HL-60 (cell line): Measurements from ENCODE around the gene OXTR.

Experiments
- TF ChIP-seq, protein P1 (sequence below): IDR thresholded peaks from one replicate; pipeline ENCODE4 v1.5.1; 2011; ENCODE audit warnings: low read length, control low read depth, inconsistent platforms; ENCODE audit not compliant: insufficient read depth
- TF ChIP-seq, protein P2 (sequence below): IDR thresholded peaks from 2 replicates; pipeline ENCODE4 v1.6.1; 2012; ENCODE audit warnings: low read depth; ENCODE audit not compliant: insufficient replicate concordance

DNA sequence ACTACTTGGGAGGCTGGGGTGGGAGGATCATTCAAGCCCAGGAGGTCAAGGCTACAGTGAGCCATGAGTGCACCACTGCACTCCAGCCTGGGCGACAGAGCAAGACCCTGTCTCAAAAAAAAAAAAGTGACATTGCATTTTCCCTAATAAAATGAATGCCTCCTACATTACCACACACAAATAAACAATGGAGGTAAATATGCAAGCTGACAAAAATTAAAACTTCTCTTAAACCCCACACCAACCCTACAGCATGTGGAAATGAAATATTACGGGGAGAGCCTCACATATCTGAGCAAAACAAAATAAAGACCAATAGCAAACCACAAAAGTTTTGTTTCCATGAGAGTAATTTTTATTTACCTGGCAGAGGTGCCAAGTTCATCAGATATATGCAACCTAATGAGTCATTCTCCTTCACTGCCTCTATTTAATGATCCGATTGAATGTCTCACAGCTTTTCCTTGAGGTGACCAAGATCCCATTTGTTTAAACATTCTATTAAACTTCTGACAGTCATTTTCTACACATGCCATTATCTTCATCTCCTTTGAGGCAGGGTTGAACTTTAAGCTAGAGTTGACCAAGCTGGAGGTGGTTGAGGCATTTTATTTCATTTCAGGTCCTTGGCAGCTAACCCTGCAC is 45.2 kb downstream of the OXTR start:
- TF ChIP-seq, protein P1, sequence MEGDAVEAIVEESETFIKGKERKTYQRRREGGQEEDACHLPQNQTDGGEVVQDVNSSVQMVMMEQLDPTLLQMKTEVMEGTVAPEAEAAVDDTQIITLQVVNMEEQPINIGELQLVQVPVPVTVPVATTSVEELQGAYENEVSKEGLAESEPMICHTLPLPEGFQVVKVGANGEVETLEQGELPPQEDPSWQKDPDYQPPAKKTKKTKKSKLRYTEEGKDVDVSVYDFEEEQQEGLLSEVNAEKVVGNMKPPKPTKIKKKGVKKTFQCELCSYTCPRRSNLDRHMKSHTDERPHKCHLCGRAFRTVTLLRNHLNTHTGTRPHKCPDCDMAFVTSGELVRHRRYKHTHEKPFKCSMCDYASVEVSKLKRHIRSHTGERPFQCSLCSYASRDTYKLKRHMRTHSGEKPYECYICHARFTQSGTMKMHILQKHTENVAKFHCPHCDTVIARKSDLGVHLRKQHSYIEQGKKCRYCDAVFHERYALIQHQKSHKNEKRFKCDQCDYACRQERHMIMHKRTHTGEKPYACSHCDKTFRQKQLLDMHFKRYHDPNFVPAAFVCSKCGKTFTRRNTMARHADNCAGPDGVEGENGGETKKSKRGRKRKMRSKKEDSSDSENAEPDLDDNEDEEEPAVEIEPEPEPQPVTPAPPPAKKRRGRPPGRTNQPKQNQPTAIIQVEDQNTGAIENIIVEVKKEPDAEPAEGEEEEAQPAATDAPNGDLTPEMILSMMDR: no peak
- TF ChIP-seq, protein P2, sequence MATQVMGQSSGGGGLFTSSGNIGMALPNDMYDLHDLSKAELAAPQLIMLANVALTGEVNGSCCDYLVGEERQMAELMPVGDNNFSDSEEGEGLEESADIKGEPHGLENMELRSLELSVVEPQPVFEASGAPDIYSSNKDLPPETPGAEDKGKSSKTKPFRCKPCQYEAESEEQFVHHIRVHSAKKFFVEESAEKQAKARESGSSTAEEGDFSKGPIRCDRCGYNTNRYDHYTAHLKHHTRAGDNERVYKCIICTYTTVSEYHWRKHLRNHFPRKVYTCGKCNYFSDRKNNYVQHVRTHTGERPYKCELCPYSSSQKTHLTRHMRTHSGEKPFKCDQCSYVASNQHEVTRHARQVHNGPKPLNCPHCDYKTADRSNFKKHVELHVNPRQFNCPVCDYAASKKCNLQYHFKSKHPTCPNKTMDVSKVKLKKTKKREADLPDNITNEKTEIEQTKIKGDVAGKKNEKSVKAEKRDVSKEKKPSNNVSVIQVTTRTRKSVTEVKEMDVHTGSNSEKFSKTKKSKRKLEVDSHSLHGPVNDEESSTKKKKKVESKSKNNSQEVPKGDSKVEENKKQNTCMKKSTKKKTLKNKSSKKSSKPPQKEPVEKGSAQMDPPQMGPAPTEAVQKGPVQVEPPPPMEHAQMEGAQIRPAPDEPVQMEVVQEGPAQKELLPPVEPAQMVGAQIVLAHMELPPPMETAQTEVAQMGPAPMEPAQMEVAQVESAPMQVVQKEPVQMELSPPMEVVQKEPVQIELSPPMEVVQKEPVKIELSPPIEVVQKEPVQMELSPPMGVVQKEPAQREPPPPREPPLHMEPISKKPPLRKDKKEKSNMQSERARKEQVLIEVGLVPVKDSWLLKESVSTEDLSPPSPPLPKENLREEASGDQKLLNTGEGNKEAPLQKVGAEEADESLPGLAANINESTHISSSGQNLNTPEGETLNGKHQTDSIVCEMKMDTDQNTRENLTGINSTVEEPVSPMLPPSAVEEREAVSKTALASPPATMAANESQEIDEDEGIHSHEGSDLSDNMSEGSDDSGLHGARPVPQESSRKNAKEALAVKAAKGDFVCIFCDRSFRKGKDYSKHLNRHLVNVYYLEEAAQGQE: no peak
